Calu3 (cell line): Measurements from ENCODE around the gene SMIM3. TPM values are rescaled to one million over a fixed set of nuclear protein-coding genes. Genes with fewer than 3 reads are reported as not detected.
"Not testable (repeated sequence)": the region's sequence is repeated elsewhere in the genome, so short reads cannot be mapped to it uniquely, and the experiment has no call there.

Experiments
- BruUV-seq: library from RNA; stranded (reverse); fragments of 400-500 nt; replicated peaks from 2 replicates; lab custom pipeline; 2021; lab: Mats Ljungman, UMichigan
- CTCF ChIA-PET: fragments of 300-600 bp; sonication (Branson Sonifier 250); formaldehyde crosslinking; loops from one replicate; lab custom pipeline; 2022; ENCODE audit warnings: antibody characterized with exemption; lab: Charles Lee
- DNase-seq: peaks from one replicate; pipeline ENCODE4 v3.0.0; 2022
- H3K27ac Mint-ChIP-seq: one replicate; pipeline ENCODE4 v1.8.0; 2022; ENCODE audit warnings: mixed read lengths; ENCODE audit not compliant: unreplicated experiment
- H3K27me3 Mint-ChIP-seq: one replicate; pipeline ENCODE4 v1.8.0; 2022; ENCODE audit warnings: mixed read lengths; ENCODE audit not compliant: unreplicated experiment
- H3K36me3 Mint-ChIP-seq: one replicate; pipeline ENCODE4 v1.8.0; 2022; ENCODE audit warnings: mild to moderate bottlenecking, moderate library complexity, mixed read lengths; ENCODE audit not compliant: insufficient read depth, unreplicated experiment
- H3K4me1 Mint-ChIP-seq: one replicate; pipeline ENCODE4 v1.8.0; 2022; ENCODE audit warnings: mild to moderate bottlenecking, low read depth, mixed read lengths; ENCODE audit not compliant: unreplicated experiment
- H3K4me3 Mint-ChIP-seq: one replicate; pipeline ENCODE4 v1.8.0; 2022; ENCODE audit warnings: mild to moderate bottlenecking, low read depth, moderate library complexity, mixed read lengths; ENCODE audit not compliant: unreplicated experiment
- H3K9me3 Mint-ChIP-seq: one replicate; pipeline ENCODE4 v1.8.0; 2022; ENCODE audit warnings: low read depth, mixed read lengths; ENCODE audit not compliant: unreplicated experiment
- CTCF ChIP-seq: fragments of 200-600 bp; IDR thresholded peaks from one replicate; pipeline ENCODE4 v1.8.0; 2022; ENCODE audit warnings: antibody characterized with exemption; ENCODE audit not compliant: unreplicated experiment
- intact Hi-C: fragments of 100-400 bp; cut with micrococcal nuclease; formaldehyde crosslinking; loops from one replicate; pipeline ENCODE4 v1.10.0; 2022; ENCODE audit not compliant: unreplicated experiment
- total RNA-seq: library from RNA; stranded (reverse); gene quantifications from 2 replicates; pipeline ENCODE4 v1.2.3, GENCODE V29; 2022

The SMIM3 gene
- total RNA-seq, 1 experiment from 2014 or later = 8.4 TPM

- H3K27me3 Mint-ChIP-seq = peaks cover 23% of the 10 kb centered on the region
- intact Hi-C loops = loop anchor here (10.0 kb wide), 1 partner anchor 395 kb away; no protein-coding TSS in a partner anchor
- no peak for TF ChIP-seq CTCF
- H3K36me3 Mint-ChIP-seq = no peaks in the 10 kb centered on the region
- no peak for DNase-seq
- BruUV-seq = no TSS peak
- H3K4me1 Mint-ChIP-seq = no peaks in the 10 kb centered on the region
- H3K27ac Mint-ChIP-seq = no peak overlapping the region
- CTCF ChIA-PET = no interaction called here
- H3K4me3 Mint-ChIP-seq = no peak overlapping the region
- no peaks in the 10 kb centered on the region for H3K9me3 Mint-ChIP-seq
These were observed 30.8 kb downstream of the SMIM3 start for GRCh38 chr5:150809363-150809762.

- Mint-ChIP-seq H3K36me3 (no peaks in the 10 kb centered on the region), H3K4me3 (no peak overlapping the region), H3K4me1 (no peaks in the 10 kb centered on the region), H3K9me3 (no peaks in the 10 kb centered on the region), H3K27me3 (peaks cover 43% of the 10 kb centered on the region), H3K27ac (no peak overlapping the region)
- no peak for DNase-seq
- TF ChIP-seq CTCF = no peak
- no TSS peak for BruUV-seq
- intact Hi-C loops = no loop called here
- CTCF ChIA-PET = no interaction called here
These were observed 36.5 kb downstream of the SMIM3 start for GRCh38 chr5:150815010-150815409.

- no peak for TF ChIP-seq CTCF
- intact Hi-C loops = no loop called here
- no TSS peak for BruUV-seq
- H3K27ac Mint-ChIP-seq = no peak overlapping the region
- no peak overlapping the region for H3K4me3 Mint-ChIP-seq
- H3K4me1 Mint-ChIP-seq = no peaks in the 10 kb centered on the region
- H3K36me3 Mint-ChIP-seq = no peaks in the 10 kb centered on the region
- CTCF ChIA-PET = no interaction called here
- peaks cover 56% of the 10 kb centered on the region for H3K27me3 Mint-ChIP-seq
- peaks cover 2% of the 10 kb centered on the region for H3K9me3 Mint-ChIP-seq
- no peak for DNase-seq
These were observed 38.4 kb downstream of the SMIM3 start for GRCh38 chr5:150816946-150817345.

- CTCF ChIA-PET = no interaction called here
- no peaks in the 10 kb centered on the region for H3K4me1 Mint-ChIP-seq
- H3K4me3 Mint-ChIP-seq = no peak overlapping the region
- no TSS peak for BruUV-seq
- DNase-seq = no peak
- H3K36me3 Mint-ChIP-seq = no peaks in the 10 kb centered on the region
- intact Hi-C loops = no loop called here
- H3K27ac Mint-ChIP-seq = no peak overlapping the region
- no peaks in the 10 kb centered on the region for H3K27me3 Mint-ChIP-seq
- H3K9me3 Mint-ChIP-seq = peaks cover 14% of the 10 kb centered on the region
- no peak for TF ChIP-seq CTCF
These were observed 51.2 kb downstream of the SMIM3 start for GRCh38 chr5:150829744-150830143.

GRCh38 chr5:150831821-150832220 is 53.3 kb downstream of the SMIM3 start:
- H3K4me1 Mint-ChIP-seq, DNase-seq, CTCF ChIA-PET, H3K4me3 Mint-ChIP-seq, H3K27me3 Mint-ChIP-seq, H3K27ac Mint-ChIP-seq, intact Hi-C loops, H3K36me3 Mint-ChIP-seq, BruUV-seq: not testable (repeated sequence)
- H3K9me3 Mint-ChIP-seq = peaks cover 20% of the 10 kb centered on the region
